Suprapubic skin (tissue), 4 donors: ENCODE measurements around the gene GOLGA3.

Experiments
- CTCF ChIP-seq, 2 donors: fragments of 200-600 bp in 1 of 2; fragments of 450-650 bp in 1 of 2; sonication (generic) in 1 of 2; IDR thresholded peaks; one replicate each; pipeline ENCODE4 v1.5.1; 2016 to 2019; ENCODE audit warnings: antibody characterized with exemption in 2 of 2, mild to moderate bottlenecking in 1 of 2, moderate library complexity in 1 of 2
- EP300 ChIP-seq: sonication (generic); formaldehyde crosslinking; IDR thresholded peaks from one replicate; pipeline ENCODE4 v1.6.1; 2017; ENCODE audit warnings: antibody characterized with exemption
- POLR2A ChIP-seq, 2 donors: fragments of 450-650 bp; IDR thresholded peaks; one replicate each; pipeline ENCODE4 v1.6.1; 2017; ENCODE audit warnings: antibody characterized with exemption in 2 of 2, mild to moderate bottlenecking in 2 of 2, moderate library complexity in 2 of 2
- POLR2AphosphoS5 ChIP-seq, 3 donors: sonication (generic); formaldehyde crosslinking; IDR thresholded peaks; one replicate each; pipeline ENCODE4 v1.6.1; 2017; ENCODE audit warnings: antibody characterized with exemption in 3 of 3

DNA sequence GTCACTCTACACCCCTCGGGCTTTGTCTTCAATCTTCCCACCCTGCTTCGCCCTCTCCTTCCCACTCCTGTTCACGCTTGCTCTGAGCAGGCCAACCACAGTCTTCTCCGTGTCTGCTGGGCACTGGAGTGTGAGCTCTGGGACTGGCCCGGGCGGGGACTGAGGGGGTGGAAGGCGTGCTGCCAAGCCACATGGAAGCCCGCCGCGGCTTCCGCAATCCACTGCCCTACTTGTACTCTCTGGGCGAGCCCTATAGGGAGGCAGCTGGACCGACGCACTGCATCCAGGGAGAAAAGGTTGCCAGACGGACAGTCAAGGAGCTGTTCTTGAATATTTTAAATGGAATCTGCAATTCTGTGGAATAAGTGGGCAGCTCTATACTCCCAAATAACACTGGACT is 24.8 kb downstream of the GOLGA3 start:
- TF ChIP-seq POLR2A (IDR thresholded peaks at IDR 0.05) (no peak), EP300 (no peak), CTCF (IDR thresholded peaks at IDR 0.05) (no peak), POLR2AphosphoS5 (IDR thresholded peaks at IDR 0.05) (no peak)
